NCI-H446 treated with DMSO at 0.1 percent for 48 hours (cell line): ENCODE data around the gene PIGV.
"Not testable (repeated sequence)": the region's sequence is repeated elsewhere in the genome, so short reads cannot be mapped to it uniquely, and the experiment has no call there.

ENCODE experiments used
- DNase-seq: peaks from one replicate; lab custom pipeline; 2025; lab: John Stamatoyannopoulos, UW

The PIGV gene

DNA sequence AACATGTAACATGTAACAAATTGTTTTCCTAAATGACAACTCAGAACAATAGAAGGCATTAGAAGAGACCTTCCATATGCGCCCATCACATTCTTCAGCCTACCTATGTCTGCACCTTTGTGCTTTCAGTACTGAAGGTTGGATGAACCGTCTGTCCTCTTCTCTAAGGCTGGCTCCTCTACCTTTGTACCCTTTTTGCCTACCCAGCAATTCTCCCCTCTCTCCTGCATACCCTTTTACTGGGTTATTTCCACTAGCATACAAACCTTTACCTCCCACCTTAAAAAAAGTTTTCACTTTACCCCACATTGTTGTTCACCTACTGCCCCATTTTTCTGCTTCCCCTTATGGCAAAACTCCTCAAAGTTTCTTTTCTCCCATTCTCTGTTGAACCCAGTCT lies 5.2 kb downstream of the PIGV start:
- no peak for DNase-seq

DNA sequence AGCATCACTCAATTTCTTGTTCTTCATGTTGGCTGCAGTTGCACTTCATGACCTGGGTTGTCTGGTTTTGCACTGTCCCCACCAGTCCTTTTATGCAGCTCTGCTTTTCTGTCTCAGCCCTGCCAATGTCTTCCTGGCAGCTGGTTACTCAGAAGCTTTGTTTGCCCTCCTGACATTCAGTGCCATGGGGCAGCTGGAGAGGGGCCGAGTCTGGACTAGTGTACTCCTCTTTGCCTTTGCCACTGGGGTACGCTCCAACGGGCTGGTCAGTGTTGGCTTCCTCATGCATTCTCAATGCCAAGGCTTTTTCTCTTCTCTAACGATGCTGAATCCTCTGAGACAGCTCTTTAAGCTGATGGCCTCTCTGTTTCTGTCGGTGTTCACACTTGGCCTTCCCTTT lies 6.6 kb downstream of the PIGV start:
- no peak for DNase-seq

- no peak for DNase-seq
These were observed 9.9 kb downstream of the PIGV start for GRCh38 chr1:26797627-26798026.

GRCh38 chr1:26799479-26800142 lies 11.9 kb downstream of the PIGV start:
- peak; percentile 94 for DNase-seq

DNA sequence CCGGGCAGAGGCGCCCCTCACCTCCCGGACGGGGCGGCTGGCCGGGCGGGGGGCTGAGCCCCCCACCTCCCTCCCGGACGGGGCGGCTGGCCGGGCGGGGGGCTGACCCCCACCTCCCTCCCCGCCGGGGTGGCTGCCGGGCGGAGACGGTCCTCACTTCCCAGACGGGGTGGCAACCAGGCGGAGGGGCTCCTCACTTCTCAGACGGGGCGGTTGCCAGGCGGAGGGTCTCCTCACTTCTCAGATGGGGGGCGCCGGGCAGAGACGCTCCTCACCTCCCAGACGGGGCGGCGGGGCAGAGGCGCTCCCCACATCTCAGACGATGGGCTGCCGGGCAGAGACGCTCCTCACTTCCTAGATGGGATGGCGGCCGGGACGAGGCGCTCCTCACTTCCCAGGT lies 16.2 kb downstream of the PIGV start:
- DNase-seq, result not testable (repeated sequence)

DNA sequence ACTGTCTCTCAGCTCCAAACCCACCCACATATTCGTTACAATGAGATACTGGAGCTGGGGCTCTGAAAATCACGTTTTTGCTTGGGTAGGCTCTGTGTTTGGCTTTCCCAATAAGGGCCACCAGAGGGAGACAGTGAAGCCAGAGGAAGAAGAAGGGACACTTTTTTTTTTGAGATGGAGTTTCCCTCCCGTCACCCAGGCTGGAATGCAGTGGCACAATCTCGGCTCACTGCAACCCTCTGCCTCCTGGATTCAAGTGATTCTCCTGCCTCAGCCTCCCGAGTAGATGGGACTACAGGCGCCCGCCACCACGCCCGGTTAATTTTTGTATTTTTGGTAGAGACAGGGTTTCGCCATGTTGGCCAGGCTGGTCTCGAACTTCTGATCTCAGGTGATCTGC lies 22.4 kb downstream of the PIGV start:
- peak; percentile 29 for DNase-seq

DNA sequence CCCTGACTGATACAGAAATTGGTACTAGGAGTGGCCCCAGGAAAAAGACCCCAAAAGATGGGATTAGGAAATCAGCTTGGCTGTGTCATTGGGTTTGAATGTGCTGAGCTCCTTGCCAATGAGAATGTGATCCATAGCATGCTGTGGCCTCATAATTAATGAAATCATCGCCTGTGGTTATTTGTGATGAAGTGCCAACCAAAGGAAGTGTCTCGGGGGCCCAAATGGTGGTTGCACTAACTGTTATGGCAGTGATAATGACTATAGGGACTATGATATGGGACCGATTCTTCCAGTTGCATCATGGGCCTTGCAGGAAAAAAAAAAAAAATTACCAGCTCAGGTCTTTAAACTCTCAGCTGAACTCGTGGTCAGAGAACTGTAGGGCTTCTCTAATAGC lies 23.3 kb downstream of the PIGV start:
- DNase-seq, result no peak

DNA sequence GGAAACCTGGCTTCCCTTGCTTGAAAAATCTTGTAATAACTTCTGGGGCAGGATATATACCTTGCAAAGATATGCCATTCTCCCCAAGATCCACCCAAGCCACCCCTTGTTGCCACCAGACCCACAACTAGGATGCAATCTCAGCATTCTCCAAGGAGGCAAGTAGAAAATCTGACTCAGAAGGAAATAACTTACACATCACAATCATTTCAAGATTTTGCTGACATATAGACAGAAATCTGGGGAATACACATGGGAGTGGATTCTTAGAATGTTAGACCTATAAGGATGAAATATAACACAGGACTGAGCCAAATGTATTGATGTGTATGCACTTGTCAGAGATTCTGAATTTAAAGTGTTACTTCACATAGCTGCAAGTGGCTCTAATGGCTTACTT lies 24.0 kb downstream of the PIGV start:
- DNase-seq, result no peak

DNA sequence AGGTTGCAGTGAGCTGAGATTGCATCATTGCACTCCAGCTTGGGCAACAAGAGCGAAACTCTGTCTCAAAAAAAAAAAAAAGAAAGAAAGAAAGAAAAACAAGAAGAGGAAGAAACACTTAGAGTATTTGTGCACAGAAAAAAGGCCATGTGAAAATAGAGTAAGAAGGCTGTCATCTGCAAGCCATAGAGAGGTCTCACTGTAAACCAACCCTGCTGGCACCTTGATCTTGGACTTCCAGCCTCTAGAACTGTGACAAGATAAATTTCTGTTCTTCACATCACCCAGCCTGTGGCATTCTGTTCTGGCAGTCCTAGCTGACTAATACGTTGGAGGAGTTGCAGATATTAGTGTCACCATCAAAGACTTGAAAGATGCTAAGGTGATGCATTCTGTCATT lies 26.6 kb downstream of the PIGV start:
- no peak for DNase-seq

DNA sequence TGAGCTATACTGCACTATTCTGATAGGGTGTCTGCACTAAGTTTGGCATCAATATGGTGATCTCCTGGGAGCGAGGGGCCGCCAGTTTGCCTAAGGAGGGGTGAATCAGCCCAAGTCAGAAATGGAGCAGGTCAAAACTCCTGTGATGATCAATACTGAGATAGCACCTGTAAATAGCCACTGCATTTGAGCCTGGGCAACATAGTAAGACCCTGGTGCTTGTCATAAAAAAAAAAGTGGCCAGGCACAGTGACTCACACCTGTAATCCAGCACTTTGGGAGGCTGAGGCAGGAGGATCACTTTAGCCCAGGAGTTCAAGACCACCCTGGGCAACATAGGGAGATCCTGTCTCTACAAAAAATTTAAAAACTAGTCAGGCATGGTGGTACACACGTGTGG lies 27.1 kb downstream of the PIGV start:
- DNase-seq, result no peak

GRCh38 chr1:26820784-26821269 lies 33.1 kb downstream of the PIGV start:
- DNase-seq, result no peak

DNA sequence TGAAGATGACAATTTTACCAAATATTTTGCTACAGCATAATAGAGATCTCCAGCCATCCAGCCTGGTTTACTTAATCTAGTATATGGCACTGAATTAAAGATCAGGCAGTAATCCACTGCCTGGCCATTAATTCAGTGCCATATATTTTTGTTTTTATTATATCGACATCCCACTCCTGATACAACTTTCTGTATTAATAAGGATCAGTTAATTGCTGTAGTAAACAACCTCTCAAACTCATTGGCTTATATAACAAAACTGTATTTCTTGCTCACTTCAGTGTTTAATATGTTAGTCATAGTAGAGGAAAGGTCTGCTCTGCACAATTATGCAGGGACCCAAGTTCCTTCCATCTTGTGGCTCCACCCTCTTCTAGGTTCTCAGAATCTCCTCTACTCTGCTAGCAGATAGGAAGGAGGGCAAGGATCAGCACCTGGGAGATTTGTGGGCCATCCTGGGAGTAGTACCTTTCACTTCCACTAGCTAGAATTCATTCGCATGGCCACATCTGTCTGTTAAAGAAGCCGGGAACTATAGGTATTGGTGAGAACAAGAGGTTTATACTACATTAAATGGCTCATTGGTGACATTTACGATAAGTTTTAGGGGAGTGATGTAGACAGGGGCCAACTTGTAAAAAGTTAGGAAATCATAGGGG lies 35.1 kb downstream of the PIGV start:
- DNase-seq, result no peak

GRCh38 chr1:26824731-26825130 lies 37.0 kb downstream of the PIGV start:
- DNase-seq, result no peak

- peak; percentile 7 for DNase-seq
These were observed 38.7 kb downstream of the PIGV start, which contains the start of gene ZDHHC18 for GRCh38 chr1:26826261-26827105. ZDHHC18 (plus strand) TSS chr1:26826688; CDS start chr1:26826805, 117 bp downstream.

DNA sequence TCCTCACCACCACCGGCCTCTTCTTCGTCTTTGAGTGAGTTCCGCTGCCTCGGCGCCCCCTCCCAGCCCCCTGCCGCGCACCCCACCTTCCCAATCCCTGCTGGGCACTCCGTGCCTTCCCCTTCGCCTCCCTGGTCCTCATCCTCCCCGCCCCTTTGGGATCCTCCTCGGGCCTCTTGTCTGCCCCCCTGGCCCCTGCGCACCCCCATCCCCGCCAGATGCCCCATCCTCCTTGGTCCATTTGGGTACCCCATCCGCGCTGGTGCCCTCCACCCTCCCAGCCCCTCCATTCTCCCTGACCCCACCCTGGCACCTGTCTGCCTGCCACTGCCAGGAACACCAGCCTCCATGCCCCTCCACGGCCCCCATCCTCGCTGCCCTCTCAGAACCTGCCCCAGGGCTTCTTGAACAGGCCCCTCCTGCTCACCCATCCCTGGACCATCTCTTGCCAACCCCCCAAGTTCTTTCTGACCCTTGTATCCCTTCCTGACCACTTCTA lies 39.4 kb downstream of the PIGV start:
- no peak for DNase-seq

- no peak for DNase-seq
These were observed 39.9 kb downstream of the PIGV start for GRCh38 chr1:26827663-26828062.

DNA sequence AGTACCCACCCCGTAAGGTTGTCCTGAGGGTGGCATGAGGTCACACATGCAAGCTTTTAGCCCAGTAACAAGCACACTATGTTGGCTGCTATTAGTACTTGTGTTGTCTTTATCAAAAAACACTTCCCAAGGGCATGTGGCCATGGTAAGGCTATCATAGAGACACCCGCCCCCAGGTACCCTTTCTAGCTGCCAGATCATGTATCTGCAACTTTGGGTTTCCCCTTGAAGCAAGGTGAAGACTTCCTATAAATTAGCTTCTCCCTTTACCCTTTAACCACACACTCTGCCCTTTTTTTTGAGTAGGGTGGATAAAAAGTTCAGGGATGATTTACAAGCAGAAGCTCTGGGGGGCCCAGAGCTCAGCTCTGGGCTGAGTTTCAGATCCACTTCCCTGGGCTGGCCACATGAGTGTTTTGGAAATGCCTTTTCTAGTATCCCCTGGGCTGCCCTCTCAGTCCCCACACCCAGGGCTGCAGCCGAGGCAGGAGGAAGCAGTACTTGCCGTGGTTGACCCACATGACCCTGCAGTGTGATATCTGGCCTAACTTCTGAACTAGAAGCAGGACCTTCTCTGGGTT lies 40.8 kb downstream of the PIGV start:
- no peak for DNase-seq

GRCh38 chr1:26829184-26829911 lies 41.6 kb downstream of the PIGV start:
- DNase-seq, result no peak

DNA sequence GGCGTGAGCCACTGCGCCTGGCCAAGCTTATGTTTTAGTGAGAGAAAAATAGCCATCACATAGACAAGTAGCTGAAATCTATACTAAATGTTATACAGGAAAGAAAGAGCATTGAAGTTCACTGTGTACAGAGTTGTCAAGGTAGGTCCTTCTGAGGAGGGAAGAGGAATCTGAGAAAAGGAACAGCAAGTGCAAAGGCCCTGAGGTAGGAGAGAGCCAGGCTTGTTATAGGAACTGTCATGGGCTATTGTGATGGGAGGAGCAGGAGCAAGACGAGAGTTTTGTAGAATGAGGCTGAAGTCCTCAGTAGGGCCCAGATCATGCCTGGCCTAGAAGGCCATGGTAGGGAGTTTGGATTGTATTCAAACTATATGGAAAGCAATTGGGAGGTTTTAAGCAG lies 43.3 kb downstream of the PIGV start:
- no peak for DNase-seq

DNA sequence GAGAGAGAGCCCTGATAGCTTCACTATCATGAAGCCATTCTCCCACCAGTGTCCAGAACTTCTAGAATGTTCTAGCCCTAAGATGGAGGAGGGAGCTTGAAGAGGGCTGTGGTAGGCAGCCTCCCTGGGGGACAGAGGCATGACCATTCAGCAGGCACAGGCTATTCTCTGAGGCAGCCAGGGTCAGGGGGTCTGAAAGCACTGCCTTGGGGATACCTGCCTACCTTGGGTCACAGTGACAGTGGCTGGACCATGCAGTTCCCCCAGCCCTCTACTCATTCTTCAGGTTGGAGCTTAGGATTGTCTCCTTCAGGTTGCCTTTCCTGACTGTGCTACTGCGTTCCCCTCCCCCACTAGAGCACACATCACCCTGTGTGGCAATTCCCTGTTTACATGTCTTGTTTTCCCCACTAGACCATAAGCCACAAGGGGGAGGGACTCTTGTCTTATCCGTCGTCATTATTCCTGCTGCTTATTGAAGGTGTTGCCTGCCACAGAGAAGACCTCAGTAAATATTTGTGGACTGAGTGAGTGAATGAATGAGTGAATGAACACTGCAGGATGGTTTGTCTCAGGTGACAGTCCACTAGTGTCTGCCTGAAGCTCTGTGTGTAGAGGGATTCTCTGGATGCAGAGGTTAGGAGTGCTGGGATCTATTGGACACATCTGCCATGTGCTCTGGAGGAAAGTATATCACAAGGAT lies 43.9 kb downstream of the PIGV start:
- DNase-seq, result no peak
